K562 (cell line): ENCODE measurements around the gene PINK1. TPM values are rescaled to one million over a fixed set of nuclear protein-coding genes. Genes with fewer than 3 reads are reported as not detected.

Source experiments
- CBX2 ChIP-seq: fragments of 200-600 bp; sonication (generic); IDR thresholded peaks from one replicate; pipeline ENCODE4 v1.6.1; 2012; ENCODE audit warnings: mild to moderate bottlenecking, low read length, inconsistent platforms; ENCODE audit not compliant: insufficient read depth, poor library complexity, severe bottlenecking
- E2F5 ChIP-seq: sonication (generic); formaldehyde crosslinking; IDR thresholded peaks from 2 replicates; pipeline ENCODE4 v1.8.0; 2022; ENCODE audit warnings: mild to moderate bottlenecking, missing genetic modification reagents
- FOXA3 ChIP-seq, 2 experiments: fragments of 450-650 bp in 1 of 2; sonication (generic) in 1 of 2; formaldehyde crosslinking; IDR thresholded peaks in 1 of 2; conservative IDR thresholded peaks in 1 of 2; 2 replicates each; pipeline versions ENCODE4 v1.4.0 to v1.8.0; 2020 to 2022; ENCODE audit warnings: mild to moderate bottlenecking in 2 of 2, missing genetic modification reagents in 1 of 2
- MCM2 ChIP-seq: fragments of 450-650 bp; IDR thresholded peaks from 2 replicates; pipeline ENCODE4 v1.6.1; 2017; ENCODE audit warnings: low read depth, mild to moderate bottlenecking
- MYNN ChIP-seq, 2 experiments: sonication (generic); formaldehyde crosslinking in 1 of 2; IDR thresholded peaks; 2 replicates each; pipeline versions ENCODE4 v1.5.0 to v1.6.1; 2016 to 2020; ENCODE audit warnings: antibody characterized with exemption in 1 of 2, missing genetic modification reagents in 1 of 2
- NFIX ChIP-seq: fragments of 250-450 bp; sonication (Bioruptor Pico); IDR thresholded peaks from 2 replicates; pipeline ENCODE4 v1.4.0; 2020; ENCODE audit warnings: low read depth, mild to moderate bottlenecking, moderate library complexity
- RAD21 ChIP-seq, 2 experiments: fragments of 250-450 bp in 1 of 2; fragments of 450-650 bp in 1 of 2; sonication (Bioruptor Pico) in 1 of 2; formaldehyde crosslinking in 1 of 2; IDR thresholded peaks in 1 of 2; conservative IDR thresholded peaks in 1 of 2; 2 replicates each; pipeline versions ENCODE4 v1.4.0 to v1.8.0; 2020 to 2022; ENCODE audit warnings: mild to moderate bottlenecking in 2 of 2, moderate library complexity in 1 of 2
- TAL1 ChIP-seq: fragments of 450-650 bp; IDR thresholded peaks from 2 replicates; pipeline ENCODE4 v1.6.1; 2016; ENCODE audit warnings: mild to moderate bottlenecking
- WHSC1 ChIP-seq: IDR thresholded peaks from one replicate; pipeline ENCODE4 v1.6.1; 2012; ENCODE audit warnings: low read length, control low read depth, inconsistent platforms
- ZHX1 ChIP-seq: fragments of 150-350 bp; conservative IDR thresholded peaks from 2 replicates; pipeline ENCODE4 v1.6.1; 2014; ENCODE audit warnings: low read length
- ZMIZ1 ChIP-seq, 2 experiments: fragments of 150-350 bp in 1 of 2; IDR thresholded peaks; 2 replicates each; pipeline ENCODE4 v1.6.1; 2012 to 2016; ENCODE audit warnings: low read depth in 2 of 2, low read length in 2 of 2, mild to moderate bottlenecking in 1 of 2, moderate library complexity in 1 of 2
- ZNF12 ChIP-seq: sonication (generic); formaldehyde crosslinking; IDR thresholded peaks from 2 replicates; pipeline ENCODE4 v1.4.0; 2020; ENCODE audit warnings: mild to moderate bottlenecking, missing genetic modification reagents
- ZNF830 ChIP-seq: fragments of 250-450 bp; sonication (Bioruptor Pico); IDR thresholded peaks from 2 replicates; pipeline ENCODE4 v1.5.0; 2021; ENCODE audit warnings: mild to moderate bottlenecking
- polyA plus RNA-seq, 8 experiments: library from polyadenylated mRNA; depleted of rRNA in 4 of 8; stranded (reverse) in 5 of 8; unstranded in 3 of 8; fragments of >200 nt; fragmentation: Nextera tagmentation in 2 of 8; fragmentation: Illumina TruSeq in 1 of 8; extraction: Ambion mirVana in 2 of 8; extraction: Trizol in 1 of 8; gene quantifications; 2 replicates each; pipeline versions ENCODE4 v1.2.1 to v1.2.3, GENCODE V29; 2011 to 2014; ENCODE audit warnings: inconsistent platforms in 1 of 8, missing spikeins in 1 of 8
- total RNA-seq, 7 experiments: library from RNA; depleted of rRNA in 6 of 7; stranded (reverse); fragments of >200 nt in 6 of 7; fragmentation: Illumina TruSeq in 2 of 7; extraction: Trizol in 2 of 7; gene quantifications; 2 replicates each; pipeline versions ENCODE4 v1.2.1 to v1.2.3, GENCODE V29; 2011 to 2021; ENCODE audit warnings: low replicate concordance in 1 of 7

PINK1 gene
- total and polyA plus RNA-seq, 9 of the 15 experiments (the other 6 are each of a cell fraction or from before 2014, with no cell fraction given): 1.5 to 11.3 (median 6.8) TPM

- TF ChIP-seq TAL1 (no peak), NFIX (CRISPR knock-in tag) (no peak), RAD21 (CRISPR knock-in tag; conservative IDR thresholded peaks at IDR 0.05 in 1 of 2, IDR thresholded peaks at IDR 0.05 in 1 of 2) (peak; percentile 54 to 78), MCM2 (no peak), ZNF830 (CRISPR knock-in tag) (no peak), WHSC1 (no peak), MYNN (IDR thresholded peaks at IDR 0.05) (no peak), MYNN (CRISPR knock-in tag; IDR thresholded peaks at IDR 0.05) (no peak), ZHX1 (no peak), ZMIZ1 (IDR thresholded peaks at IDR 0.05; ENCODE audit: low read depth in 2 of 2, low read length in 2 of 2) (no peak; a peak in 1 of 4 replicates), ZNF12 (CRISPR knock-in tag) (no peak), CBX2 (no peak), FOXA3 (CRISPR knock-in tag; conservative IDR thresholded peaks at IDR 0.05 in 1 of 2, IDR thresholded peaks at IDR 0.05 in 1 of 2) (no peak), E2F5 (CRISPR knock-in tag) (no peak)
These were observed at the start of gene PINK1 (continued) for GRCh38 chr1:20633190-20634064.
